Measurements from ENCODE around the gene GATB.

Gene GATB

GRCh38 chr4:151652841-151653547 is 107.8 kb downstream of the GATB start:
- DNase-seq (ENCODE audit: low read depth in 2 of 2): no peak

DNA sequence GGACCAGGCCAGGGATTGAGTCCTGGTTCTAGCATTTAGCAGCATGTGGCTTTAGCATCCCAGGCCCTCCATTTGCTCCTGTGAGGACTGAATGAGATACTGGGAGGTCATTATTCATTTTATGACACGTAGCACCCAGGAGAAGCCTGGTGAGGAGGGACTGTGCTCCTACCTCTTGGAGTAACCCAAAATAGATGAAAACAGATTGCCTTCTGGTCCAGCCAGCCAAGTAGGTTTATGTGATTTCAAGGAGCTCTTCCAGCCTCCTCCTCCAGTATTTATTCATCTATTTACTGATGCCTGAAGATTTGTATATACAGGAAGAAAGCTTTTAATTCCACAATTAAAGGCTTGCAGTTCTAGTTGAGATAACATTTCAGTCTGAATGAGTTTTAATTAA is 109.3 kb downstream of the GATB start:
- no peak for DNase-seq (ENCODE audit: low read depth in 2 of 2)

- no peak for DNase-seq (ENCODE audit: low read depth in 2 of 2)
Measured at GRCh38 chr4:151649479-151649878, 111.3 kb downstream of the GATB start.

DNA sequence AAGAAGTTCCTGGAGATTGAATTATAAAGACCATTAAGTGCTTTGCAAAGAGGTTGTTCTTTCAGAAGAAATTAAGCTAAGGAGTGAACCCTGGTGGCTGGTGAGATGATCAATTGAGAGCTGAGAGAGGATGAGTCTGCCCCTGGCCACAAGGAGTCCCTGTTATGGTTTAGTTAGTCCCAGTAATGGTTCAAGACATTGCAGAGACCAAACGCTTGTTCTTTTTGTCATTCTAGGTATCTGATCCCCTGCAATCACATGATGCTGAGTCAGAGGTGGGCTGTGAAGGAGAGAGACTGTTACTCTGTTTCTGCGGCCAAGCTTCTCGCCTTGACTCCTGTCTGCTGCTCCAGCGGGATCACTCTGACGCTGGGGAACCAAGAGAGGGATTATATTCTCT is 114.5 kb downstream of the GATB start:
- no peak for DNase-seq (ENCODE audit: low read depth in 2 of 2)

GRCh38 chr4:151644622-151645021 is 116.2 kb downstream of the GATB start:
- no peak for DNase-seq (ENCODE audit: low read depth in 2 of 2)

GRCh38 chr4:151643564-151643963 is 117.2 kb downstream of the GATB start:
- DNase-seq (ENCODE audit: low read depth in 2 of 2): no peak

DNA sequence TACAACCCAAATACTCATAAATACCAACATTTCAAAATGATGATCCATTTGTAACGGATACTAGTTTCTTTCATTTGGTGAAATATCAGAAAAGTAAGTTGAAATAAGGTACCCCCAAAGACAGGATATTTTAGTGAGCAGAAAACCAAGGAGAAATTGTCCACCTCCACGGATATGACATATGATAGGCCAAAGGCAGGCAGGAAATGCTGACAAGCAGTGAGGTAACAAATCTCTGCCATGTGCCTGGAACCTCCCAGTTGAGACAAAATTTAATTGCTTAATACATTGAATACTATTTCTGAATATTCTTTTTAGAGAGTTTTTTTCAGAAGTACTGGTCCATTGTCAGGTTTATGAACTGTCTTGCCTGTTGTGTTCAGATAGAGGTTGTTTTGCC is 118.8 kb downstream of the GATB start:
- no peak for DNase-seq (ENCODE audit: low read depth in 2 of 2)

GRCh38 chr4:151641167-151641566 is 119.6 kb downstream of the GATB start:
- DNase-seq (ENCODE audit: low read depth in 2 of 2): no peak

DNA sequence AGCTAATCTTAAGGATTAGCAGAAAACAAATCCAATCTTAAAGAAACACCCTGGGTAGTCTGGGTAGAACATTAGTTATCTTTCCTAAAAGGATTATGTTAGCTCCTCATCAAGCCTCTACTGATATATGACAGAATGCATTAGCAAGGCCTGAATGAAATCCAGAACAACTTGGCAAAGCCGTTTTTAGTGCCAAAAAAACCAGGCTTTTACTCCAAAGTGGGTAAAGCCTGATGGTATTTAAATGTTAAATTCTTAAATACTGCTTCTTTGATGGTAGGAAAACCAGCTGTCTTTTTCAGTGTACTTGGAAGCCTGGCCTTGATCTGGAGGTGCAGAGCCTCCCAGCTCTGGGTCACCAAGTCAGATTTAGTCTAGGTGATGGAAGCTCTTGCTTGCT is 120.4 kb downstream of the GATB start:
- DNase-seq (ENCODE audit: low read depth in 2 of 2): no peak

- DNase-seq (ENCODE audit: low read depth in 2 of 2): no peak
Measured at GRCh38 chr4:151638295-151638858, 122.4 kb downstream of the GATB start.

DNA sequence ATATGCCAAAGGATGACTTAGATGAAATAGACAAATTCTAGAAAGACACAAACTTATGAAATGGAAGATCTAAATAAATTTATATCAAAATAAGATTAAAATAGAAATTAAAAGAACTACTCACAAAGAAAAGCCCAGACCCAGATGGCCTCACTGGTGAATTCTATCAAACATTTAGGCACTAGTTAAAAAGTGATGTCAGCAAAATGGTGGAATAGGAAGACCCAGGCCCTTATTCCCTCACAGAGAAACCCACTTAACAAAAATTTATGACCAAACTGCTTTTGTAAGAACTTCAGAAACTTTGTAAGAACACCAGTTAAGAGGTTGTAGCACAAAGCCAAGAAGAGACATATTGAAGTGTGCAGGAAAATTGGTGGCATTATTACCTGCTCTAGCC is 129.5 kb downstream of the GATB start:
- DNase-seq (ENCODE audit: low read depth in 2 of 2): no peak

GRCh38 chr4:151629097-151629783 is 131.6 kb downstream of the GATB start:
- DNase-seq (ENCODE audit: low read depth in 2 of 2): no peak

DNA sequence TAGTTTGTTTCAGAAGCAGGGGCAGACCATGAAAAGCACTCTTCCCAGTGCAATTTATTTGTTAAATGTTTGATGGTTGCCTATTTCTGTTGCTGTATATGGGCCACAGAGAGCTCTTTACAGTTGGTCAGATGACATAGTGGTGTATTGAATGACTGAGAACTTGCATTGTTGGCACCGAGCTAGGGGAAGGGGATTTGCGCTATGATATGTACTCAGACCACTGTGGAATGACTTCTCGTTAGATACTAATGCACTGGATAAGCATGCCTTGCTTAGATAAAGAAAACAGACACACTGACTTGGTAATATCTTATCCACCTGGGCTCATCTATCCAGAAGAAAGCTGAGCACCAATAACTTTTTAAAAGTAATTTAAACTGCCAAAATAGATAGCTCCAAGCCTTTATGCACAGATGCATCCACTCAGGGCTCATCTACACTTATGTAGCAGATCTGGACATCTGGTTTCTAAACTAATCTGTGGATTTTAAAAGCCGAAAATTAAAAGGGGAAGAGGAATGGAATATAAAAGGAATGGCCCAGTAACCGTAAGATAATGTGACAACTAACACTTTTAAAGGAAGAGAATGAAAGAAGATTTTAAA is 132.7 kb downstream of the GATB start:
- DNase-seq (ENCODE audit: low read depth in 2 of 2): no peak

GRCh38 chr4:151627491-151627890 is 133.3 kb downstream of the GATB start:
- DNase-seq (ENCODE audit: low read depth in 2 of 2): no peak

GRCh38 chr4:151626751-151627150 is 134.1 kb downstream of the GATB start:
- DNase-seq (ENCODE audit: low read depth in 2 of 2): no peak

DNA sequence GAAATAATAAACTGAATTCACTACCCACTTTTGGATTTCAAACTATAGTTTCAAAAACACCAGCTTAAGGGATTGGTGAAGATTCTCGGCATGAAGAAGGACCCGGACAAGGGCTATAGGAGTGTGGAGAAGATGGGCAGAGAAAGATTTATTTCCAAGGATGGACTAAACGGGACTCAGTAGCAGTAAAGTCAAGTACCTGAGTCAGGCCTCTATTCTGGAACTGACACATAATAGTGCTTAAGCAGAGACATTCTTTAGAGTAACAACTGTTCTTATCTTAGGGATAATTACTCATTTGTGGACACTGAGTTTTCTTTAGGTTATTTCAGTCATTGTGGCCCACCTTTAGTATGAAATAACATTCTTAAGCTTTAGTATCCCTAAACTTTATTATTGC is 134.6 kb downstream of the GATB start:
- no peak for DNase-seq (ENCODE audit: low read depth in 2 of 2)

- DNase-seq (ENCODE audit: low read depth in 2 of 2): no peak
Measured at GRCh38 chr4:151624626-151625565, 135.9 kb downstream of the GATB start.

All from activated CD4-positive, alpha-beta T cell treated with anti-CD3 and anti-CD28 coated beads for 24 hours (primary cell).